Mammary epithelial cell (primary cell): ENCODE measurements around the gene KANK3.

Experiments
- EZH2 ChIP-seq: IDR thresholded peaks from 2 replicates; pipeline ENCODE4 v1.6.1; 2012; ENCODE audit warnings: low read length, inconsistent platforms, borderline replicate concordance
- TF ChIP-seq, protein P1 (sequence below), 2 donors: IDR thresholded peaks in 1 of 2; conservative IDR thresholded peaks in 1 of 2; 2 replicates each; pipeline ENCODE4 v1.5.1; 2011 to 2012; ENCODE audit warnings: inconsistent platforms in 2 of 2, low read length in 2 of 2, mild to moderate bottlenecking in 2 of 2, control low read depth in 1 of 2, low read depth in 1 of 2; ENCODE audit not compliant: insufficient read depth in 1 of 2; ENCODE audit errors: extremely low read depth in 1 of 2

DNA sequence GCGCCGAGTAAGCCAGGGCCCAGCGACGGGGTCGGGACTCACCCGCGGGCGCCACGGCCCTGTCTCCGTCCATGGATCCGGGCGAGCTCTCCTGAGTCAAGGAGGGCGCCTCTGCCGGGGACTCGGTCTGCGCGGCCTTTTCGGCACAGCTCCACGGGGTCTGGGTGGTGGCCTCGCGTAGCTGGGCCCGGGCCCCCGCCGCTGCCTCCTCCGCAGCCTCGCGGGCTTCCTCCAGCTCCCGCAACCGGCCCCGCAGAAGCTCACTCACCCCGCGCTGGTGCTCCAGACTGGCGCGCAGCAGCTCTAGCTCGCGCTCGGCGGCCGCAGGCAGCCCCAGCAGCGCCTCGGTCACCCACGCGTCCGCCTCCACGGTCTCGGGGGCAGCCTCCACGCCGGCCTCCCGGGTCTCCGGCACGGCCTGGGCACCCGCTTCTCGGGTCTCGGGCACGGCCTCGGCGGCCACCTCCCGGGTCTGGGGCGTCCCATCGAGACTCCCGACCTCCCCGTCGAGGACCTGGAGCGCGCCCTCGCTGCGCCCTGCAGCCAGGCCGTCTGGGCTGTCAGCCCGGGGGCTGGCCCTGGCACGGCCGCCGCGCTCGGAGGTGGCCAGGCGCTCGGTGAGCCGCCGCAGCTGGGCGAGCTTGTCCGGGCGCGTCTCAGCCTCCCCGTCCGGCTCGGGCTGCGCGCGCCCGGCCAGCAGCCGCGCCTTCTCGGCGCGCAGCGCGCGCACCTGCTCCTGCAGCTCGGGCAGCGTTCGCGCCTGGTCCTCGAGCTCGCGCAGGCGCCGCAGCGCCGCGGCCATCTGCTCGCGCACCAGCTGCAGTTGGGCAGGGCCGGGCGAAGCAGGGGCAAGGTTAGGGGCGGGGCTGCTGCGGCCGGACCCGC lies 8.4 kb downstream of the KANK3 start:
- TF ChIP-seq, protein P1, sequence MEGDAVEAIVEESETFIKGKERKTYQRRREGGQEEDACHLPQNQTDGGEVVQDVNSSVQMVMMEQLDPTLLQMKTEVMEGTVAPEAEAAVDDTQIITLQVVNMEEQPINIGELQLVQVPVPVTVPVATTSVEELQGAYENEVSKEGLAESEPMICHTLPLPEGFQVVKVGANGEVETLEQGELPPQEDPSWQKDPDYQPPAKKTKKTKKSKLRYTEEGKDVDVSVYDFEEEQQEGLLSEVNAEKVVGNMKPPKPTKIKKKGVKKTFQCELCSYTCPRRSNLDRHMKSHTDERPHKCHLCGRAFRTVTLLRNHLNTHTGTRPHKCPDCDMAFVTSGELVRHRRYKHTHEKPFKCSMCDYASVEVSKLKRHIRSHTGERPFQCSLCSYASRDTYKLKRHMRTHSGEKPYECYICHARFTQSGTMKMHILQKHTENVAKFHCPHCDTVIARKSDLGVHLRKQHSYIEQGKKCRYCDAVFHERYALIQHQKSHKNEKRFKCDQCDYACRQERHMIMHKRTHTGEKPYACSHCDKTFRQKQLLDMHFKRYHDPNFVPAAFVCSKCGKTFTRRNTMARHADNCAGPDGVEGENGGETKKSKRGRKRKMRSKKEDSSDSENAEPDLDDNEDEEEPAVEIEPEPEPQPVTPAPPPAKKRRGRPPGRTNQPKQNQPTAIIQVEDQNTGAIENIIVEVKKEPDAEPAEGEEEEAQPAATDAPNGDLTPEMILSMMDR (conservative IDR thresholded peaks at IDR 0.05 in 1 of 2, IDR thresholded peaks at IDR 0.05 in 1 of 2; ENCODE audit: extremely low read depth in 1 of 2, insufficient read depth in 1 of 2, low read depth in 1 of 2, low read length in 2 of 2) = no peak
- TF ChIP-seq EZH2 = no peak
